Measurements from ENCODE around the gene ADCK2. TPM values are rescaled to one million over a fixed set of nuclear protein-coding genes. Genes with fewer than 3 reads are reported as not detected.

The ADCK2 gene
- total and polyA plus RNA-seq, 9 of the 15 experiments (the other 6 are each of a cell fraction or from before 2014, with no cell fraction given): 0.08 to 14.3 (median 9.7) TPM

GRCh38 chr7:140671966-140672365 is 779 bp upstream of the ADCK2 start (continued):
- TF ChIP-seq, protein P1, sequence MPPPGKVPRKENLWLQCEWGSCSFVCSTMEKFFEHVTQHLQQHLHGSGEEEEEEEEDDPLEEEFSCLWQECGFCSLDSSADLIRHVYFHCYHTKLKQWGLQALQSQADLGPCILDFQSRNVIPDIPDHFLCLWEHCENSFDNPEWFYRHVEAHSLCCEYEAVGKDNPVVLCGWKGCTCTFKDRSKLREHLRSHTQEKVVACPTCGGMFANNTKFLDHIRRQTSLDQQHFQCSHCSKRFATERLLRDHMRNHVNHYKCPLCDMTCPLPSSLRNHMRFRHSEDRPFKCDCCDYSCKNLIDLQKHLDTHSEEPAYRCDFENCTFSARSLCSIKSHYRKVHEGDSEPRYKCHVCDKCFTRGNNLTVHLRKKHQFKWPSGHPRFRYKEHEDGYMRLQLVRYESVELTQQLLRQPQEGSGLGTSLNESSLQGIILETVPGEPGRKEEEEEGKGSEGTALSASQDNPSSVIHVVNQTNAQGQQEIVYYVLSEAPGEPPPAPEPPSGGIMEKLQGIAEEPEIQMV (tag; conservative IDR thresholded peaks at IDR 0.05; ENCODE audit: low read depth): no peak
- TF ChIP-seq RBM14 (IDR thresholded peaks at IDR 0.05; ENCODE audit: borderline replicate concordance, insufficient read depth, low read depth, low read length): no peak
- no peak for TF ChIP-seq JUN (IDR thresholded peaks at IDR 0.05; ENCODE audit: borderline replicate concordance, low read depth, low read length)
- no peak for TF ChIP-seq JUN (CRISPR knock-in tag; IDR thresholded peaks at IDR 0.05; ENCODE audit: borderline replicate concordance)

- DNase-seq (ENCODE audit: extremely low read depth in 1 of 4, low spot score in 3 of 4) (peak; percentile 62 to 77 (median 70)), ATAC-seq (peak; percentile 79), FAIRE-seq (no peak)
- Histone ChIP-seq H3K9me3 (replicated peaks; ENCODE audit: control insufficient read depth, insufficient read depth, low read depth, low read length) (no peaks in the 10 kb centered on the region), H3K27ac (ENCODE audit: extremely low read depth, low read depth, low read length) (peak overlapping the region; percentile 57; the same call in 2 of the 3 replicates), H3K27me3 (ENCODE audit: control insufficient read depth in 2 of 2, insufficient read depth in 2 of 2, low read length in 2 of 2) (no peaks in the 10 kb centered on the region), H3K9me1 (ENCODE audit: control insufficient read depth, insufficient read depth, low read length) (no peaks in the 10 kb centered on the region), H4K20me1 (replicated peaks; ENCODE audit: control insufficient read depth, insufficient read depth, low read length) (no peaks in the 10 kb centered on the region), H3K9ac (ENCODE audit: insufficient read depth in 1 of 2, low read depth in 2 of 2, low read length in 2 of 2) (peak overlapping the region; percentile 61 to 95; a peak in 3 of 4 replicates), H2AFZ (ENCODE audit: low read depth, low read length) (peak overlapping the region; percentile 88), H3K4me1 (replicated peaks in 1 of 2; ENCODE audit: control insufficient read depth in 2 of 2, insufficient read depth in 2 of 2, low read length in 2 of 2) (peaks cover 24 to 34% of the 10 kb centered on the region in 2 experiments; a peak in 4 of 5 replicates), H3K36me3 (ENCODE audit: control insufficient read depth, insufficient read depth, low read length) (no peaks in the 10 kb centered on the region), H3K4me2 (ENCODE audit: insufficient read depth, low read length) (peak overlapping the region; percentile 74), H3K79me2 (ENCODE audit: control insufficient read depth, insufficient read depth, low read length) (no peaks in the 10 kb centered on the region), H3K4me3 (peak overlapping the region; percentile 77)
- ChIA-PET CTCF (ENCODE audit: low intra/inter-chr PET ratio) (no interaction called here), POLR2A (interaction anchor here (0.6 to 1.1 kb wide), 4 partner anchors 14 to 373 kb away, joined by 3 to 4 read pairs (median 3); no protein-coding TSS in a partner anchor)
- intact Hi-C loops (cut with micrococcal nuclease): loop anchor here (10.0 kb wide), 2 partner anchors 312 to 862 kb away; no protein-coding TSS in a partner anchor
- 4% methylated on average over 72 of the region's 72 CpGs for WGBS (ENCODE audit: insufficient coverage, low coverage, missing lambda C conversion rate)
- in situ Hi-C loops (cut with MboI): no loop called here
- BruUV-seq (replicated peaks): no TSS peak
- TF ChIP-seq ZC3H4 (CRISPR knock-in tag; IDR thresholded peaks at IDR 0.05; ENCODE audit: borderline replicate concordance): no peak
- peak; percentile 75; the same call in 1 of the 2 replicates for TF ChIP-seq PHF8 (IDR thresholded peaks at IDR 0.05; ENCODE audit: borderline replicate concordance, low read length)
- TF ChIP-seq NFE2 (IDR thresholded peaks at IDR 0.05; ENCODE audit: low read depth): no peak
- peak; percentile 80 for TF ChIP-seq POLR2G (IDR thresholded peaks at IDR 0.05; ENCODE audit: low read depth, low read length)
- peak in 2 of 3 experiments; percentile 12 to 24 for TF ChIP-seq YY1 (IDR thresholded peaks at IDR 0.05; ENCODE audit: borderline replicate concordance in 1 of 3, control insufficient read depth in 1 of 3, extremely low read depth in 1 of 3, insufficient read depth in 3 of 3, insufficient read length in 1 of 3, insufficient replicate concordance in 2 of 3, low read depth in 1 of 3, low read length in 2 of 3)
- TF ChIP-seq MYC (IDR thresholded peaks at IDR 0.05; ENCODE audit: low read depth, low read length): no peak; the same call in 1 of the 2 replicates
- TF ChIP-seq MYC (CRISPR knock-in tag; IDR thresholded peaks at IDR 0.05; ENCODE audit: borderline replicate concordance, low read depth): peak; percentile 64; the same call in 1 of the 2 replicates
- peak; percentile 70 for TF ChIP-seq ZEB2 (IDR thresholded peaks at IDR 0.05)
- TF ChIP-seq NR1H2 (CRISPR knock-in tag; IDR thresholded peaks at IDR 0.05): no peak
- TF ChIP-seq E2F8 (IDR thresholded peaks at IDR 0.05; ENCODE audit: low read depth, partially characterized antibody): no peak
- peak; percentile 94 for TF ChIP-seq CTBP1 (IDR thresholded peaks at IDR 0.05; ENCODE audit: borderline replicate concordance)
Observed at GRCh38 chr7:140673063-140673773, 473 bp downstream of the ADCK2 start.
